Astrocyte (in vitro differentiated cells and primary cell): ENCODE data around the gene ARID4A. TPM values are rescaled to one million over a fixed set of nuclear protein-coding genes. Genes with fewer than 3 reads are reported as not detected.

Experiments
- DNase-seq: peaks from one replicate; pipeline ENCODE4 v3.0.0-alpha.2; 2010; ENCODE audit warnings: low read depth
- FAIRE-seq: peaks from 2 replicates; lab custom pipeline; 2011; peaks lifted over from hg19 to GRCh38; lab: Jason Lieb, UNC
- H2AFZ ChIP-seq: 2 replicates; pipeline ENCODE4 v1.6.0; 2012; ENCODE audit warnings: low read depth, low read length, inconsistent platforms
- H3K27ac ChIP-seq: 2 replicates; pipeline ENCODE4 v1.5.1; 2011; ENCODE audit warnings: low read depth, low read length, inconsistent platforms
- H3K27me3 ChIP-seq: 2 replicates; pipeline ENCODE4 v1.6.0; 2011; ENCODE audit warnings: low read length, inconsistent platforms; ENCODE audit not compliant: insufficient read depth
- H3K36me3 ChIP-seq: 2 replicates; pipeline ENCODE4 v1.5.1; 2011; ENCODE audit warnings: low read length, inconsistent platforms; ENCODE audit not compliant: insufficient read depth
- H3K4me1 ChIP-seq: 2 replicates; pipeline ENCODE4 v1.5.1; 2011; ENCODE audit warnings: low read length, inconsistent platforms; ENCODE audit not compliant: insufficient read depth
- H3K4me2 ChIP-seq: 2 replicates; pipeline ENCODE4 v1.6.0; 2012; ENCODE audit warnings: low read length, inconsistent platforms
- H3K4me3 ChIP-seq: 2 replicates; pipeline ENCODE4 v1.5.1; 2011; ENCODE audit warnings: low read depth, mild to moderate bottlenecking, low read length, inconsistent platforms; ENCODE audit not compliant: insufficient read depth
- H3K79me2 ChIP-seq: 2 replicates; pipeline ENCODE4 v1.6.0; 2012; ENCODE audit warnings: mild to moderate bottlenecking, low read length, inconsistent platforms; ENCODE audit not compliant: insufficient read depth
- H3K9ac ChIP-seq: 2 replicates; pipeline ENCODE4 v1.6.0; 2012; ENCODE audit warnings: mild to moderate bottlenecking, low read length, inconsistent platforms
- H3K9me3 ChIP-seq: 2 replicates; pipeline ENCODE4 v1.5.1; 2012; ENCODE audit warnings: low read depth, mild to moderate bottlenecking, low read length, inconsistent platforms; ENCODE audit not compliant: insufficient read depth
- H4K20me1 ChIP-seq: 2 replicates; pipeline ENCODE4 v1.6.0; 2012; ENCODE audit warnings: low read length, inconsistent platforms; ENCODE audit not compliant: insufficient read depth
- H3K27ac Mint-ChIP-seq: one replicate; pipeline ENCODE4 v1.8.0; 2021; ENCODE audit warnings: mild to moderate bottlenecking, mixed read lengths; ENCODE audit not compliant: unreplicated experiment
- H3K27me3 Mint-ChIP-seq: one replicate; pipeline ENCODE4 v1.8.0; 2021; ENCODE audit warnings: low read depth, mixed read lengths; ENCODE audit not compliant: unreplicated experiment
- H3K36me3 Mint-ChIP-seq: one replicate; pipeline ENCODE4 v1.8.0; 2021; ENCODE audit warnings: low read depth, mixed read lengths; ENCODE audit not compliant: unreplicated experiment
- H3K4me1 Mint-ChIP-seq: one replicate; pipeline ENCODE4 v1.8.0; 2021; ENCODE audit warnings: low read depth, mixed read lengths; ENCODE audit not compliant: unreplicated experiment
- H3K4me3 Mint-ChIP-seq: one replicate; pipeline ENCODE4 v1.8.0; 2021; ENCODE audit warnings: mild to moderate bottlenecking, moderate library complexity, mixed read lengths; ENCODE audit not compliant: unreplicated experiment
- H3K9me3 Mint-ChIP-seq: one replicate; pipeline ENCODE4 v1.8.0; 2021; ENCODE audit warnings: mild to moderate bottlenecking, mixed read lengths; ENCODE audit not compliant: unreplicated experiment
- EZH2 ChIP-seq: IDR thresholded peaks from 2 replicates; pipeline ENCODE4 v1.6.1; 2012; ENCODE audit warnings: mild to moderate bottlenecking, low read length, inconsistent platforms; ENCODE audit not compliant: insufficient read depth
- total RNA-seq: library from RNA; stranded (reverse); gene quantifications from 2 replicates; pipeline ENCODE4 v1.2.1, GENCODE V29; 2021
- TF ChIP-seq, protein P1 (sequence below): IDR thresholded peaks from 2 replicates; pipeline ENCODE4 v1.5.1; 2011; ENCODE audit warnings: low read depth, mild to moderate bottlenecking, inconsistent platforms, low read length, moderate library complexity; ENCODE audit not compliant: insufficient read depth

The ARID4A gene
- total RNA-seq, 1 donor from 2014 or later = 26.6 TPM

- H3K4me3 ChIP-seq = no peak overlapping the region
- peaks cover 96% of the 10 kb centered on the region for H3K79me2 ChIP-seq
- H3K36me3 Mint-ChIP-seq = peaks cover 23% of the 10 kb centered on the region
- H3K27me3 Mint-ChIP-seq = no peaks in the 10 kb centered on the region
- no peak overlapping the region for H3K27ac ChIP-seq
- H3K9me3 Mint-ChIP-seq = no peaks in the 10 kb centered on the region
- H3K4me1 ChIP-seq = no peaks in the 10 kb centered on the region
- peaks cover 53% of the 10 kb centered on the region for H3K36me3 ChIP-seq
- no peak overlapping the region for H2AFZ ChIP-seq
- H3K9ac ChIP-seq = no peak overlapping the region
- peaks cover 2% of the 10 kb centered on the region for H3K4me1 Mint-ChIP-seq
- H4K20me1 ChIP-seq = peaks cover 52% of the 10 kb centered on the region
- H3K27ac Mint-ChIP-seq = no peak overlapping the region
- no peak overlapping the region for H3K4me2 ChIP-seq
- FAIRE-seq = no peak
- H3K27me3 ChIP-seq = no peaks in the 10 kb centered on the region
- no peak for TF ChIP-seq EZH2
- TF ChIP-seq, protein P1, sequence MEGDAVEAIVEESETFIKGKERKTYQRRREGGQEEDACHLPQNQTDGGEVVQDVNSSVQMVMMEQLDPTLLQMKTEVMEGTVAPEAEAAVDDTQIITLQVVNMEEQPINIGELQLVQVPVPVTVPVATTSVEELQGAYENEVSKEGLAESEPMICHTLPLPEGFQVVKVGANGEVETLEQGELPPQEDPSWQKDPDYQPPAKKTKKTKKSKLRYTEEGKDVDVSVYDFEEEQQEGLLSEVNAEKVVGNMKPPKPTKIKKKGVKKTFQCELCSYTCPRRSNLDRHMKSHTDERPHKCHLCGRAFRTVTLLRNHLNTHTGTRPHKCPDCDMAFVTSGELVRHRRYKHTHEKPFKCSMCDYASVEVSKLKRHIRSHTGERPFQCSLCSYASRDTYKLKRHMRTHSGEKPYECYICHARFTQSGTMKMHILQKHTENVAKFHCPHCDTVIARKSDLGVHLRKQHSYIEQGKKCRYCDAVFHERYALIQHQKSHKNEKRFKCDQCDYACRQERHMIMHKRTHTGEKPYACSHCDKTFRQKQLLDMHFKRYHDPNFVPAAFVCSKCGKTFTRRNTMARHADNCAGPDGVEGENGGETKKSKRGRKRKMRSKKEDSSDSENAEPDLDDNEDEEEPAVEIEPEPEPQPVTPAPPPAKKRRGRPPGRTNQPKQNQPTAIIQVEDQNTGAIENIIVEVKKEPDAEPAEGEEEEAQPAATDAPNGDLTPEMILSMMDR = no peak
- DNase-seq = no peak
- no peaks in the 10 kb centered on the region for H3K9me3 ChIP-seq
- H3K4me3 Mint-ChIP-seq = no peak overlapping the region
Observed at GRCh38 chr14:58287607-58288042, 10.7 kb upstream of the ARID4A start.

DNA sequence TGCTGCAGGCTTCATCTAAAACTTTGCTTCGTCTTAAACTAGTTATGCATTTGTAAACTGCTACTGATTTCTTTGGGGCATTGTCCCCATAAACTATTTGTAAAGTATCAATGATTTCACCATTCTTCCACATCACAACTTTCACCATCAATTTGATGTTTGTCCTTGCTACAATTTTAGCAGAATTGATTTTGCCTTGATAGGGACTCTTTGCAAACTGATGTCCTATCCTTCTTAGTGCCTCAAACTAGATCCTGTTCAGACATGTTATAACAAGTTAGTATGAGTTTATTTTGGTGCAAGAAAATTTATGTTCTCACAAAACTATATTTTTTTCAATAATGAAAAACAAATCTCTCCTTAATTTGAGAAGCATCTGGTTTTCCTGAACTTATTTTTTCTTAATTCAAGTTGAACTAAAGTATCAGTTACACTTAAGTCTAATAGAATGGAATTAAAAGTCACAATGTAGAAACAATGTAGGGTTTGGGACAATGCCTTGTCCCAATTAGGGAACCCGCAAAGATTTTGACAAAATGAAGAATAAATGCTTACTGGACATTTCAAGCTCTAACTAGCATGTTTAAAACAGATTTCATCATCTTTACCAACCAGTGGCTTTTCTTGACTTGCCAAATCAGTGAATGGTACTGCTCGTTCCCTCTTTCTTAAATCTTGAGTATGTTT is 10.1 kb upstream of the ARID4A start:
- Histone ChIP-seq H4K20me1 (peaks cover 55% of the 10 kb centered on the region), H3K4me1 (no peaks in the 10 kb centered on the region), H3K27me3 (no peaks in the 10 kb centered on the region), H3K79me2 (peaks cover 96% of the 10 kb centered on the region), H3K4me2 (no peak overlapping the region), H2AFZ (no peak overlapping the region), H3K4me3 (no peak overlapping the region), H3K9ac (no peak overlapping the region), H3K36me3 (peaks cover 58% of the 10 kb centered on the region), H3K9me3 (no peaks in the 10 kb centered on the region), H3K27ac (no peak overlapping the region)
- Mint-ChIP-seq H3K36me3 (peaks cover 26% of the 10 kb centered on the region), H3K27me3 (no peaks in the 10 kb centered on the region), H3K27ac (no peak overlapping the region), H3K9me3 (no peaks in the 10 kb centered on the region), H3K4me1 (peaks cover 3% of the 10 kb centered on the region), H3K4me3 (no peak overlapping the region)
- DNase-seq (no peak), FAIRE-seq (no peak)
- TF ChIP-seq, protein P1 = no peak
- TF ChIP-seq EZH2 = no peak

GRCh38 chr14:58291646-58292045 is 6.7 kb upstream of the ARID4A start:
- no peak overlapping the region for H3K9ac ChIP-seq
- H3K27ac ChIP-seq = no peak overlapping the region
- Mint-ChIP-seq H3K4me1 (peaks cover 6% of the 10 kb centered on the region), H3K9me3 (no peaks in the 10 kb centered on the region), H3K27me3 (no peaks in the 10 kb centered on the region), H3K36me3 (peaks cover 28% of the 10 kb centered on the region), H3K4me3 (no peak overlapping the region), H3K27ac (no peak overlapping the region)
- H3K36me3 ChIP-seq = peaks cover 60% of the 10 kb centered on the region
- no peak overlapping the region for H2AFZ ChIP-seq
- H3K4me2 ChIP-seq = no peak overlapping the region
- peaks cover 100% of the 10 kb centered on the region for H3K79me2 ChIP-seq
- no peak for TF ChIP-seq EZH2
- TF ChIP-seq, protein P1 = no peak
- DNase-seq (no peak), FAIRE-seq (no peak)
- no peaks in the 10 kb centered on the region for H3K27me3 ChIP-seq
- H4K20me1 ChIP-seq = peaks cover 83% of the 10 kb centered on the region
- H3K9me3 ChIP-seq = no peaks in the 10 kb centered on the region
- H3K4me1 ChIP-seq = no peaks in the 10 kb centered on the region
- no peak overlapping the region for H3K4me3 ChIP-seq
